CD14-positive monocyte (primary cell): ENCODE results near the gene SP7. TPM values are rescaled to one million over a fixed set of nuclear protein-coding genes. Genes with fewer than 3 reads are reported as not detected.

Experiments
- DNase-seq, 3 donors: peaks; one replicate each; pipeline ENCODE4 v3.0.0-alpha.2; 2011 to 2022
- H2AFZ ChIP-seq: 2 replicates; pipeline ENCODE4 v1.6.0; 2012; ENCODE audit warnings: mild to moderate bottlenecking, low read depth, low read length, inconsistent platforms; ENCODE audit not compliant: insufficient read depth, poor library complexity, severe bottlenecking
- H3K27ac ChIP-seq, 2 donors: 1 replicate in 1 of 2; 2 replicates in 1 of 2; pipeline ENCODE4 v1.5.1; 2012 to 2013; ENCODE audit warnings: low read length in 2 of 2, control low read depth in 1 of 2, inconsistent platforms in 1 of 2, low read depth in 1 of 2, mild to moderate bottlenecking in 1 of 2
- H3K27me3 ChIP-seq, 2 donors: one replicate each; pipeline versions ENCODE4 v1.6.0 to v1.6.1; 2011 to 2013; ENCODE audit warnings: low read length in 2 of 2; ENCODE audit not compliant: control insufficient read depth in 2 of 2, insufficient read depth in 2 of 2
- H3K36me3 ChIP-seq, 2 donors: replicated peaks in 1 of 2; 1 replicate in 1 of 2; 2 replicates in 1 of 2; pipeline versions ENCODE4 v1.5.1 to v1.6.1; 2012 to 2013; ENCODE audit warnings: low read length in 2 of 2, control low read depth in 1 of 2, inconsistent platforms in 1 of 2, mild to moderate bottlenecking in 1 of 2; ENCODE audit not compliant: insufficient read depth in 2 of 2, control insufficient read depth in 1 of 2
- H3K4me1 ChIP-seq, 2 donors: 1 replicate in 1 of 2; 2 replicates in 1 of 2; pipeline versions ENCODE4 v1.5.1 to v1.6.1; 2012 to 2013; ENCODE audit warnings: low read length in 2 of 2, control low read depth in 1 of 2, inconsistent platforms in 1 of 2, mild to moderate bottlenecking in 1 of 2, moderate library complexity in 1 of 2; ENCODE audit not compliant: insufficient read depth in 2 of 2, control insufficient read depth in 1 of 2
- H3K4me2 ChIP-seq: replicated peaks from 2 replicates; pipeline ENCODE3; 2012; ENCODE audit warnings: low read length, moderate library complexity, mild to moderate bottlenecking; ENCODE audit not compliant: poor library complexity, severe bottlenecking; ENCODE audit errors: extremely low read depth
- H3K4me3 ChIP-seq, 3 experiments: fragments of 200-600 bp in 1 of 3; sonication (generic) in 1 of 3; replicated peaks in 1 of 3; 1 replicate in 2 of 3; 2 replicates in 1 of 3; pipeline ENCODE4 v1.5.1; 2011 to 2013; ENCODE audit warnings: low read length in 3 of 3, mild to moderate bottlenecking in 3 of 3, control low read depth in 2 of 3, low read depth in 2 of 3, inconsistent platforms in 1 of 3, moderate library complexity in 1 of 3
- H3K79me2 ChIP-seq: 2 replicates; pipeline ENCODE4 v1.6.0; 2012; ENCODE audit warnings: mild to moderate bottlenecking, control low read depth, inconsistent platforms, low read length, moderate library complexity; ENCODE audit not compliant: insufficient read depth
- H3K9ac ChIP-seq: 2 replicates; pipeline ENCODE4 v1.6.0; 2017; ENCODE audit warnings: low read length, mild to moderate bottlenecking; ENCODE audit not compliant: insufficient read depth, poor library complexity, severe bottlenecking
- H3K9me3 ChIP-seq, 2 donors: replicated peaks in 1 of 2; 1 replicate in 1 of 2; 2 replicates in 1 of 2; pipeline versions ENCODE4 v1.5.1 to v1.6.1; 2012 to 2013; ENCODE audit warnings: low read length in 2 of 2, control low read depth in 1 of 2; ENCODE audit not compliant: control insufficient read depth in 1 of 2, insufficient read depth in 1 of 2
- H4K20me1 ChIP-seq: 2 replicates; pipeline ENCODE4 v1.6.0; 2012; ENCODE audit warnings: mild to moderate bottlenecking, low read length, control low read depth, moderate library complexity; ENCODE audit not compliant: insufficient read depth
- H3K27ac Mint-ChIP-seq, 7 donors: one replicate each; pipeline ENCODE4 v1.8.0; 2020; ENCODE audit warnings: mild to moderate bottlenecking in 7 of 7, mixed read lengths in 7 of 7, moderate library complexity in 6 of 7, inconsistent platforms in 2 of 7
- H3K27me3 Mint-ChIP-seq, 3 donors: one replicate each; pipeline ENCODE4 v1.8.0; 2021 to 2022; ENCODE audit warnings: low read depth in 3 of 3, mild to moderate bottlenecking in 3 of 3, mixed read lengths in 3 of 3, moderate library complexity in 3 of 3, inconsistent platforms in 1 of 3
- H3K36me3 Mint-ChIP-seq, 2 donors: one replicate each; pipeline ENCODE4 v1.8.0; 2020; ENCODE audit warnings: mixed read lengths in 2 of 2, inconsistent platforms in 1 of 2, mild to moderate bottlenecking in 1 of 2
- H3K4me1 Mint-ChIP-seq: one replicate; pipeline ENCODE4 v1.8.0; 2020; ENCODE audit warnings: mild to moderate bottlenecking, mixed read lengths
- H3K4me3 Mint-ChIP-seq, 2 donors: one replicate each; pipeline ENCODE4 v1.8.0; 2020; ENCODE audit warnings: mild to moderate bottlenecking in 2 of 2, mixed read lengths in 2 of 2, moderate library complexity in 1 of 2
- H3K9me3 Mint-ChIP-seq, 7 donors: one replicate each; pipeline ENCODE4 v1.8.0; 2020 to 2022; ENCODE audit warnings: mixed read lengths in 7 of 7, mild to moderate bottlenecking in 6 of 7, moderate library complexity in 6 of 7, inconsistent platforms in 2 of 7
- CTCF ChIP-seq: fragments of 200-600 bp; IDR thresholded peaks from one replicate; pipeline ENCODE4 v1.8.0; 2022; ENCODE audit warnings: antibody characterized with exemption, mild to moderate bottlenecking
- WGBS: methylation state at CpG from one replicate; pipeline ENCODE4 v1.1.5; 2013; ENCODE audit warnings: missing lambda C conversion rate; ENCODE audit not compliant: insufficient coverage; 5-methylcytosine and 5-hydroxymethylcytosine counted together
- intact Hi-C, 2 donors: fragments of 100-400 bp; cut with micrococcal nuclease; formaldehyde crosslinking; loops; one replicate each; pipeline versions ENCODE4 v1.15.0 to v1.15.1; 2023
- polyA plus RNA-seq, 3 donors: library from polyadenylated mRNA; depleted of rRNA in 1 of 3; unstranded in 2 of 3; stranded (reverse) in 1 of 3; fragments of 300-500 nt in 2 of 3; fragments of >200 nt in 1 of 3; fragmentation: Illumina TruSeq in 2 of 3; gene quantifications; 1 replicate in 2 of 3; 2 replicates in 1 of 3; pipeline ENCODE4 v1.2.3, GENCODE V29; 2012 to 2021

The SP7 gene
- polyA plus RNA-seq, 3 donors, result 0.04 TPM; not detected in 2

GRCh38 chr12:53277981-53278380 lies 58.2 kb downstream of the SP7 start:
- H3K4me3 ChIP-seq, result no peak overlapping the region
- intact Hi-C loops, result no loop called here
- Mint-ChIP-seq H3K27ac (peak overlapping the region in 1 of 7 donors; percentile 16), H3K36me3 (peaks cover 48 to 88% of the 10 kb centered on the region in 2 donors), H3K4me3 (no peak overlapping the region), H3K4me1 (no peaks in the 10 kb centered on the region), H3K27me3 (no peaks in the 10 kb centered on the region), H3K9me3 (no peaks in the 10 kb centered on the region)
- no peak overlapping the region for H3K9ac ChIP-seq
- peaks cover 3% of the 10 kb centered on the region for H3K79me2 ChIP-seq
- no peaks in the 10 kb centered on the region for H4K20me1 ChIP-seq
- H2AFZ ChIP-seq, result no peak overlapping the region
- no peaks in the 10 kb centered on the region for H3K4me1 ChIP-seq
- no peak for TF ChIP-seq CTCF
- H3K27me3 ChIP-seq, result no peaks in the 10 kb centered on the region
- no peak overlapping the region for H3K4me2 ChIP-seq
- 98% methylated on average over 5 of the region's 9 CpGs for WGBS
- H3K9me3 ChIP-seq, result no peaks in the 10 kb centered on the region
- DNase-seq, result no peak
- H3K36me3 ChIP-seq, result peaks cover 53 to 85% of the 10 kb centered on the region in 2 donors
- no peak overlapping the region for H3K27ac ChIP-seq

Other genes with a start within 250 kb of the SP7 start
- gene IGFBP6, start 238.7 kb downstream of the SP7 start, polyA plus RNA-seq, result under 1 TPM in 1 of 3 donors, not detected in 2; 0.20 TPM
- gene SOAT2, start 232.9 kb downstream of the SP7 start, polyA plus RNA-seq, result not detected
- gene ZNF740, start 155.6 kb downstream of the SP7 start, polyA plus RNA-seq, result 10 to 100 TPM in 1 of 3 donors, 1 to 10 TPM in 1, under 1 TPM in 1; 0.74 to 15.4 (median 1.3) TPM
- gene CSAD, start 155.4 kb downstream of the SP7 start, polyA plus RNA-seq, result 100 to 1,000 TPM in 1 of 3 donors, 1 to 10 TPM in 2; 1.3 to 145 (median 1.4) TPM
- gene ITGB7, start 129.1 kb downstream of the SP7 start, polyA plus RNA-seq, result 10 to 100 TPM; 24.1 to 33.1 (median 28.4) TPM
- gene RARG, start 104.1 kb downstream of the SP7 start, polyA plus RNA-seq, result 10 to 100 TPM in 1 of 3 donors, 1 to 10 TPM in 2; 1.8 to 14.6 (median 2.3) TPM
- gene ESPL1, start 68.1 kb downstream of the SP7 start, polyA plus RNA-seq, result under 1 TPM in 1 of 3 donors, not detected in 2; 0.79 TPM
- 1,000 to 10,000 TPM; 1,474 to 2,196 (median 1,751) TPM for gene PFDN5, start 40.8 kb downstream of the SP7 start, polyA plus RNA-seq
- gene MYG1, start 36.7 kb downstream of the SP7 start, polyA plus RNA-seq, result 10 to 100 TPM; 49.3 to 64.3 (median 55.7) TPM
- gene AAAS, start 14.7 kb downstream of the SP7 start, polyA plus RNA-seq, result 10 to 100 TPM; 25.6 to 62.6 (median 27.2) TPM
- gene SP1, start 43.8 kb upstream of the SP7 start, polyA plus RNA-seq, result 10 to 100 TPM; 15.1 to 80.7 (median 22.7) TPM
- not detected for gene AMHR2, start 87.5 kb upstream of the SP7 start, polyA plus RNA-seq
- 100 to 1,000 TPM; 172 to 670 (median 591) TPM for gene PRR13, start 105.4 kb upstream of the SP7 start, polyA plus RNA-seq
- 100 to 1,000 TPM in 1 of 3 donors, 10 to 100 TPM in 2; 79.6 to 588 (median 81.9) TPM for gene PCBP2, start 115.7 kb upstream of the SP7 start, polyA plus RNA-seq
- gene MAP3K12, start 163.1 kb upstream of the SP7 start, polyA plus RNA-seq, result 10 to 100 TPM in 1 of 3 donors, 1 to 10 TPM in 2; 1.7 to 31.4 (median 2.0) TPM
- gene TARBP2, start 164.9 kb upstream of the SP7 start, polyA plus RNA-seq, result 10 to 100 TPM; 16.6 to 39.4 (median 24.4) TPM
- gene NPFF, start 171.1 kb upstream of the SP7 start, polyA plus RNA-seq, result under 1 TPM in 1 of 3 donors, not detected in 2; 0.29 TPM